Stimulated activated CD8-positive, alpha-beta memory T cell treated with anti-CD3 and anti-CD28 coated beads, Interleukin-2, amount 100 ng/mL, for 1 hour (primary cell): ENCODE results near the gene TBC1D22A.
"Not testable (repeated sequence)": the region's sequence is repeated elsewhere in the genome, so short reads cannot be mapped to it uniquely, and the experiment has no call there.

ENCODE experiments used
- DNase-seq, 2 donors: peaks; one replicate each; pipeline ENCODE4 v3.0.0-alpha.2; 2020; ENCODE audit warnings: low read depth in 2 of 2

The TBC1D22A gene

DNA sequence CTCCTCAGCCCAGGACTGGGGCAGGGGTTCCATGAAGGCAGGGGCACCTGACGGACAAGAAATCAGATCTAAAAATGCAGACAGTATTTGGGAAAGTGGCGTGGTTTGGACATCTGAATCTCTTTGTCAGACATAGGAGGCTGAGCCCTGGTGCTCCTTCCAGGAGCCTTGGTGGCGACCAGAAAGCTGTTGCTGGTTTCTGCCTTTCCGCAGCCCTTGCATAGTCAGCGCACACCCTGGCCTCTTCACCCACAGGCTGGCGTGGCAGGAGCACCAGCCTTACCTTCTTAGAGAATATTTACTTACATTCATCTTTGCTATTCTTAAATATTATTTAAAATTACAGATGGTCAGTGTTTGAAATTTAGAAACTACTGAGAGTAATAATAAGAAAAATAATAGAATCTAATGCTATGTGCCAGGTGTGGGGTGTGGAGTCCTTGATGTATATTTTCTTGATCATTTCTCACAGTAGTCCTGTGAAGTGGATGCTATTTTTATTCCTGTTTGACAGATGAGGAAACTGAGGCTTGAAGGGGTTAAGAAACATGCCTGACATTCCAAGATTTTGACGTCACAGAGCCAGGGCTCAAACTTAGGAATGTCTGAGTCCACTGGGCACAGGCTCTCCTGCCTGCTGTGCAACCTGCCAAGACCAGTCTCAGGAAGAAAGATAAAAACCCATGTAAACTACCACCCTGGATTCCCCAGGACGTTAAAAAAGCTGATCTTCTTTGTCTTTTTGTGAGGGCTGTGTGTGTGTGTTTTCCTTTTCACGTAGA, 51.6 kb downstream of the TBC1D22A start:
- DNase-seq, result no peak

DNA sequence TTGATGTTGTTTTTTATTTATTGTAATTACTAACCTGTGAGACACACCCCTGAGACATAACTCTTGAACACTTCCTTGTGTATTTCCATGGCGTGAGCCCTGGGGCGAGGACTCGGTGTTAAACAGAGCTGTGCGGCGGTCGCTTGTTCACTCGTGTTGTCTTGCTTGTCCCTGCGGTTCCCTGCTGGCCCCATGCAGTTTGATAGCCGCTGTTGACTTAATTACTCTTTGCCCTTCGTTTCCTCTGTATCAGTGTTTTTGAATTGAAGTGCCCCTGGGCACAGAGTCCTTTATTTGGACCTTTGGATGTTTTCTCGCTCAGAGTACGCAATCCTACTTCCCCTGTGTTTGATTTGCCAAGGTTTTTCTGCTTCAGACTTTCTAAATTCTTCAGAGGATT, 52.7 kb downstream of the TBC1D22A start:
- no peak for DNase-seq

DNA sequence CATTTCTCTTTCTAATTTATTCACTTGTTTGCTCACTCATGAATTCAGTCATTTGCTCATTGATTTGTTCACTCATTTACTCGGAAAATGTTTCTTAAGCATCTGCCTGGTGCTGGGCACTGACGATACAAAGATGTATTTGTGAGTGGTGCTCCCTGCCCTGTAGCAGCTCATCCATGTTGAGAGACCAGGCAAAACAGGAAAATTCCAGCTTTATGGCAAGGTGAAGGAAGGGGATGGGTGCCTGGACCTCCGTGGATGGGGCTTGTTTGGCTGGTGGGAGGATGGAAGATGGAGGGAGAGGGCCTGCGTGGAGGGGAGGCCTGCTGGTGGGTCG, 53.1 kb downstream of the TBC1D22A start:
- DNase-seq, result no peak

- DNase-seq, result no peak
These were observed 53.7 kb downstream of the TBC1D22A start for GRCh38 chr22:46815896-46816731.

GRCh38 chr22:46817390-46817789, 54.9 kb downstream of the TBC1D22A start:
- DNase-seq, result not testable (repeated sequence)

DNA sequence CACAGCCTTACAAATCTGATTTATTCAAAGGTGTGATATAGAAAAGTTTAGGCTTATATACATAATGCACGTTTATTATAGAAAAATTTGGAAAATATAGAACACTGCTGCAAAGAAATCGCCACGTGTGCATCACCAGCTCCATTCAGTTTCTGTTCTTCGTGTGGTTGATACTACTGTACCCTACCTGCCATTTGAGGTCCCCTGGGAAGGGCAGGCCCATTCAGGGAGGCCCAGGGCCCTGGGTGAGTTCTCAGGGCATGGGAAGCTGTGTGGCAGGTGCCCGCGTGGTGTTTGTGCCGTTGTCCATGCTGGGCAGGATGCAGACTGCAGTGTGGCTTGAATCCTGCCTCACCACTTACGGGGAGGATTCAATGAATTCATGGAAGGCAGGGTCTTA, 60.8 kb downstream of the TBC1D22A start:
- DNase-seq, result no peak

DNA sequence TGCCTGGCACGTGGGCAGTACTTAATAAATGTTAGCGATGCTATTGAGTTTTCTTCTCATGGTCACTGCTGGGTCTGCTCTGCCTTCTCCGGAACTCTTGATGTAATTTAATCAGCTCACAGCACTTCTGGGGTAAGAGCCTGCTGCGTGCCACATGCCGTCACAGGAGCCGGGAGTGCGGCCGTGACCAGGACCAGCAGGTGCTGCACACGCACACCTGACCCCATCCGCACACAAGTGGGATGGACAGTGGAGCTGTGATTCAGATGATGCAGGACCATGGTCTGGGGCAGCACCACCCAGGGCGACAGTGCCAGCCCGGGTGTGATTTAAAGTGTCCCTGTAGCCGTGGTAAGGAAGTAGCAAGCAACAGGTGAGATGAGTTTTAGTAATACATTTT, 61.2 kb downstream of the TBC1D22A start:
- no peak for DNase-seq

DNA sequence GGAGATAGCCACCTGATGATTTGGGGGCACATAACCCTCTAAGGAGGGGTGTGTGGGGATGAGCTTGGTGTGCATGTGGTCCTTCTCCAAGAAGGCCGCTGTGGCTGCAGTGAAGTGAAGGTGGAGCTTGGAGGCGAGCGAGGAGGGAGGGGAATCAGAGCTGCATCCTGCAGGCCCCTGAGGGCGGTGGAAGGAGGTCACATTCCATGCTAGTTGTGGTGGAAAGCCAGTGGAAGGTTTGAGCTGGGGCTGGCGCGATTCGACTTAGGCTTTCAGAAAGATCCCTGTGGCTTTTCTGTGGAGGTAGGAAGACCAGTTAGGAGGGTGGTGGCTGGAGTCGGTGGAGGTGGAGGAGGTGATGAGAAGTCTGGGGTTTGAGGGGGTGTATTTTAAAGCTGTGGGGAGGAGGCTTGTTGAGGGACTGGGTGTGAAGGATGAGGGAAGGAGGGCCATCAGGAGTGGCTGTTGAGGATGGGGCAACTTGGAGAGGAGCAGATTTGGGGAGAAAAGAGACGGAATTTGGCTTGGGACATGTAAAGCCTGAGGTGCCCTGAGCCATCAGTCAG, 62.0 kb downstream of the TBC1D22A start:
- no peak for DNase-seq

DNA sequence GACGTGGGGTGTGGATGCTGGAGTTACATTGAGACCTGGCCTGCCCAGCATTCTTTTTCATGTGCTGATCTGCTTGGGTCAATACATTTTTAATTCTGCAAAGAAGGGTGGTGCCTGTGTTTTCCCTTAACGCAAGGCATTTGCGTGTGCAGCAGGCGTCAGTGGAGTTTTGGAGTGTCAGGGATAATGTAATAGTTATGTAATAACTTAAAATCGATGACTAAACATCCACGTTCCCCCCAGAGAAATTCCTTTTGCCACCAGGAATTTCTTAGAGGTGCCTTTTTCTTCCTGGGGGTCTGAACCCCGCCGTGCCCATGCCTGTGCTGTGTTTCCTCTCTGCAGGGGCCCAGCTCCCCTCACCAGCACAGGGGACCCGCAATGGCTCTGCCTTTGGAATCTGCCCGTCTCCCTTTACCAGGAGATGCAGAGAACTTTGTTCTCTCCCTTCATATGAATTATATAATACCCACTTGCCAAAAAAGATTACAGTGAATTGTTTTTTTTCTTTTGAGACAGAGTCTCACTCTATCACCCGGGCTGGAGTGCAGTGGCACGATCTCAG, 62.6 kb downstream of the TBC1D22A start:
- no peak for DNase-seq

DNA sequence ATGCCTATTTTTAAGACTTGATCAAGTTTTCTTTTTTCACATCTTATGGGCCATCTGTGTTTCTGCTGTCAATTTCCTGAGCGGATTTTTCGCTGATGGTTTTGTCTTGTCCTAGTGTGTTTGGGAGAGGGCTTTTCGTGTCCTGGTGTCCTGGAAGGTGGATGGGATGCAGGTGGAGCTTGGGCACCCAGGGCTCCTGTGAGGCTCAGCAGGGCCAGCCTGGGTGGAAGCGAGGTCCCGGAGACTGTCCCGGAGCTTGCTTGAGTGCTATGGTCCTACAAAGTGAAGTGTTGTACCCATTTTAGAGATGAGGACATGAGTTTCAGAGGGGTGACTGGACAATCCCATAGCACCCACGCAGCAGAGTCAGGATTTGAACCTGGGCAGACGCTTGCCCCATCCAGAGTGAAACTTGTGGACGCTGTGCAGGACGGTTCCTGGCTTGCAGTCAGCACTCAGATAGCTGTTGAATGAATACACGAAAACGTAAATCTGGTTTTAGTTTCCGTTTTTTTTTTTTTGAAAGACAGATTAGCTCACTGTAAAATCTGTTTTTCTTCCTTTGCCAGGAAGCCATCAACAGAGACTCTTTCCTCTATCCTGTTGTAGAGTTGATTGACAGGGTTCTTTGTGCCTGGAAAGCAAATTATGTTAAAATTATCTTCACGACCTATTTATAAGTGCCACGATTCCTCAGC, 64.1 kb downstream of the TBC1D22A start:
- no peak for DNase-seq

GRCh38 chr22:46827136-46827780, 64.8 kb downstream of the TBC1D22A start:
- no peak for DNase-seq

- no peak for DNase-seq
These were observed 65.3 kb downstream of the TBC1D22A start for GRCh38 chr22:46827781-46828180.

DNA sequence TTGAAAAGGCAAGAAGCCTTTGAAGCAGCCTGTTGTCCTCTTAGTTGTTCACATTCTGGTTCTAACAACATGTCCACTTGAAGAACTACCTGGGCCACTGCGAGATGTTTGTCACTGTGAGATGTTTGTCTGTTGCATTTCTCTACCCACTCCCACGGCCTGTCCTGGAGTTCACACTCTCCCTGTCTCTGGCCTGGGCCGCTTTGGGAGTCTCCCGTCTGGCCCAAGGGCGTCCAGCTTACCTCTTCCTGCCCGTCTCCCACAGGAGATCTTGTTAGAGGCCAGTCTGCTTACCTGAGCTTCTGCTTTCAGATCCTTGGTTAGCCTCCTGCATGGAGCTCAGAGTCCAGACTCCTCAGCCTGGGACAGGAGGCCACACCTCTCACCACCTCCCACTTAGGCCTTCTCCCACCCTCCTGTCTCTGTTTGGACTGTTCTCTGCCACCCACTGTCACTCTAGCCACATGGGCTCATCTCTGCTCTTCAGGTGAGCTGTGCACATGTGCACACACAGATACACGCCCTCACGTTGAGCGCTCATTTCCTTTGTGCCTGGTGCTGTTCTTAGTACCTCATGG, 66.0 kb downstream of the TBC1D22A start:
- no peak for DNase-seq

GRCh38 chr22:46829117-46829891, 66.9 kb downstream of the TBC1D22A start:
- no peak for DNase-seq

GRCh38 chr22:46829941-46830715, 67.7 kb downstream of the TBC1D22A start:
- no peak for DNase-seq

DNA sequence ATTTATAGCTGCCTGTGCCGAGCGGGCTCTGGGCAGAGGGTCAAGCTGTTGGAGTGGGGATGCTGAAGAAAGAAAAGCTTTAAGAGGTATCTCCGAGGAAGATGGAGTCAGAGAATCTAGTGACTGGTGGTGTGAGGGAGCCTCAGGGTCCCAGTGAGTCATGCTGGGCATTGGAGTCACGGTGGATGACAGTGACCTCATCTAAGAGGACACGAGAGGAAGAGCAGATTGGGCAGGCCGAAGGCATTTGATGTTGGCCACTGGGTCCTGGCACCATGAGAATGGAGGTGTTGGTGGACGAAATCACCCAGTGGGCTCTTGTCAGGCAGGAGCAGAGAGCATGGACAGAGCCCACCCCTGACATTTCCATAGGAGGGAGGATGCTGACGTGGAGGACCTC, 68.4 kb downstream of the TBC1D22A start:
- no peak for DNase-seq

- DNase-seq, result no peak
These were observed 70.8 kb downstream of the TBC1D22A start for GRCh38 chr22:46833228-46833627.

DNA sequence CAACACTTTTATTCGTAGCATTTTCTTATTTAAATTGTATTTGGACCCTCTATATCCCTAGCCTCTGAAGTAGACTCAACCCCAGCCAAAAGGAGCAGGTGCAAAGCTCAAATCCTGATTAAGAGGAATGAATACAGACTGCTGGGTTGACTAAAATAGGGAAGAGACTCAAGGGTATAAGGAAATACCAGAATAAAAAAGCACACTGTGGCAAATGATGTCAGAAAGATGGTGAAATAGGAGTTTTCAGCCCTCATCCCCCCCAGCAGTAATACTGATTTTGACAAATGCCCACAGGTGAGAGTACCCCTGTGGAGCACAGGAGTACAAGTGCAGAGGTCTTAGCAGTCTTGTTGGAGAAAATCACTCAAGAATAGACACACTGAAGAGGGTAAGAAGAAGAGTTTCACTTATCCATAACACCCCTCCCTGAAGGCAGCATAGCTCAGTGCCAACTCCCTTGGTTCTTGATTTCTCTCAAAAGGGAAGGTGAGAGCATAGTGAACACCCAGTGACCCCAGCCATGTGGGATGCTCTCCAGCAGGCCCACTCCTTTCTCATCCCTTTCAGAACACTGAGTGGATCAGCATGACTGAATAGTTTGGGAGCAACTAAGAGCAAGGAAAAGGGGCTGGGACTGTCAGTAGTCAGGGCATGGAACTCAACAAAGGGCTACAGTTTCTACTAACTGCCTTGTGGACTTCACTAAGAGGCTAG, 71.7 kb downstream of the TBC1D22A start:
- DNase-seq, result no peak

- no peak for DNase-seq
These were observed 72.8 kb downstream of the TBC1D22A start for GRCh38 chr22:46835288-46835687.
